Smooth muscle cell (in vitro differentiated cells): ENCODE data around the gene NTRK3. TPM values are rescaled to one million over a fixed set of nuclear protein-coding genes. Genes with fewer than 3 reads are reported as not detected.

ENCODE experiments used
- DNase-seq: peaks from one replicate; lab custom pipeline; 2025; ENCODE audit not compliant: unreplicated experiment; lab: John Stamatoyannopoulos, UW
- H2AFZ ChIP-seq: fragments of 200-600 bp; sonication (generic); 2 replicates; pipeline ENCODE4 v1.6.0; 2016; ENCODE audit warnings: antibody characterized with exemption, low read depth, mild to moderate bottlenecking
- H3F3A ChIP-seq: fragments of 200-600 bp; sonication (generic); 2 replicates; pipeline ENCODE4 v1.6.0; 2017; ENCODE audit warnings: antibody characterized with exemption, low read depth
- H3K27ac ChIP-seq: fragments of 200-600 bp; sonication (generic); 2 replicates; pipeline ENCODE4 v1.5.1; 2016; ENCODE audit warnings: low read depth, mild to moderate bottlenecking
- H3K27me3 ChIP-seq: fragments of 200-600 bp; sonication (generic); 2 replicates; pipeline ENCODE4 v1.6.1; 2016; ENCODE audit warnings: low read depth, mild to moderate bottlenecking
- H3K36me3 ChIP-seq: fragments of 200-600 bp; sonication (generic); 2 replicates; pipeline ENCODE4 v1.5.1; 2016; ENCODE audit warnings: low read depth
- H3K4me1 ChIP-seq: fragments of 200-600 bp; sonication (generic); 2 replicates; pipeline ENCODE4 v1.5.1; 2016; ENCODE audit warnings: low read depth
- H3K4me2 ChIP-seq: fragments of 200-600 bp; sonication (generic); 2 replicates; pipeline ENCODE4 v1.6.0; 2016; ENCODE audit warnings: mild to moderate bottlenecking
- H3K4me3 ChIP-seq: fragments of 200-600 bp; sonication (generic); 2 replicates; pipeline ENCODE4 v1.5.1; 2016; ENCODE audit warnings: mild to moderate bottlenecking
- H3K79me2 ChIP-seq: fragments of 200-600 bp; sonication (generic); 2 replicates; pipeline ENCODE4 v1.6.0; 2016; ENCODE audit warnings: low read depth, mild to moderate bottlenecking
- H3K9ac ChIP-seq: fragments of 200-600 bp; sonication (generic); 2 replicates; pipeline ENCODE4 v1.6.0; 2016; ENCODE audit warnings: low read depth
- H3K9me3 ChIP-seq: fragments of 200-600 bp; sonication (generic); replicated peaks from 2 replicates; pipeline ENCODE4 v1.5.1; 2016; ENCODE audit warnings: low read depth
- H4K20me1 ChIP-seq: fragments of 200-600 bp; sonication (generic); 2 replicates; pipeline ENCODE4 v1.6.0; 2016; ENCODE audit warnings: low read depth
- CTCF ChIP-seq: fragments of 200-600 bp; sonication (generic); IDR thresholded peaks from 2 replicates; pipeline ENCODE4 v1.5.1; 2017; ENCODE audit warnings: borderline replicate concordance, mild to moderate bottlenecking, antibody characterized with exemption; ENCODE audit not compliant: insufficient read depth, poor library complexity, severe bottlenecking
- whole genome bisulfite sequencing: methylation state at CpG from one replicate; pipeline ENCODE4 v1.1.7; 2016; ENCODE audit warnings: low lambda C conversion rate; 5-methylcytosine and 5-hydroxymethylcytosine counted together
- polyA plus RNA-seq: library from polyadenylated mRNA; unstranded; fragments of >200 nt; fragmentation: Nextera tagmentation; extraction: Ambion mirVana; gene quantifications from 2 replicates; pipeline ENCODE4 v1.2.1, GENCODE V29; 2016
- total RNA-seq: library from RNA; depleted of rRNA; stranded (reverse); fragments of >200 nt; gene quantifications from 2 replicates; pipeline ENCODE4 v1.2.3, GENCODE V29; 2014

The NTRK3 gene
- total and polyA plus RNA-seq, 2 experiments from 2014 or later, result 3.3 to 3.5 TPM

DNA sequence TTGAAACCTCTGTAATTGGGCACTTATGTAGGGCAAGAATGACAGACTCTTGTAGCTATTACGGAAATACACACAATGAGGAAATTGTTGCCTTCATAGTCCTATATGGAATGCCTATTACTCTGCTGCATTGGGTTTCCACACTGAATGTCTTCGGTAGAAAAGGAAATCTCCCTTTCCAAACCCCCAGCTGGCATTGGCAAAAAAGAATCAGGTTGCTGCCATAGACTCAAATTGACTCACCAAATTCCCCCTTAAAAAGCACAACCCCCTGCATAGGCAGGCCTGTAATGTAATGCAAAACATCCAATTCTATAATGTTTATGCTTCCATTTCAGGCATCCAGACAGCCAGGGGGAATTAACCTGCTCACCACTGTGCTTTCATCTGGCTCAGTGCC, 44.8 kb upstream of the NTRK3 start:
- Histone ChIP-seq H4K20me1 (no peaks in the 10 kb centered on the region), H3K9ac (no peak overlapping the region), H3F3A (no peaks in the 10 kb centered on the region), H3K4me2 (no peak overlapping the region), H3K4me3 (no peak overlapping the region), H3K9me3 (no peaks in the 10 kb centered on the region), H3K36me3 (no peaks in the 10 kb centered on the region), H3K27ac (no peak overlapping the region), H3K79me2 (no peaks in the 10 kb centered on the region), H2AFZ (no peak overlapping the region), H3K4me1 (no peaks in the 10 kb centered on the region), H3K27me3 (peaks cover 32% of the 10 kb centered on the region)
- TF ChIP-seq CTCF, result no peak
- WGBS, result 88% methylated on average over 2 of the region's 2 CpGs
- DNase-seq, result no peak

GRCh38 chr15:88300861-88301260, 44.3 kb upstream of the NTRK3 start:
- WGBS, result 84% methylated on average over 4 of the region's 4 CpGs

GRCh38 chr15:88300089-88300488, 43.5 kb upstream of the NTRK3 start:
- Histone ChIP-seq H4K20me1 (no peaks in the 10 kb centered on the region), H3K9ac (no peak overlapping the region), H3K27me3 (peaks cover 44% of the 10 kb centered on the region), H3K36me3 (no peaks in the 10 kb centered on the region), H3K9me3 (no peaks in the 10 kb centered on the region), H2AFZ (no peak overlapping the region), H3K4me2 (no peak overlapping the region), H3K27ac (no peak overlapping the region), H3K4me3 (no peak overlapping the region), H3F3A (no peaks in the 10 kb centered on the region), H3K79me2 (no peaks in the 10 kb centered on the region), H3K4me1 (no peaks in the 10 kb centered on the region)
- DNase-seq, result no peak
- WGBS, result 82% methylated on average over 8 of the region's 8 CpGs
- TF ChIP-seq CTCF, result no peak

More at GRCh38 chr15:88300861-88301260, 44.3 kb upstream of the NTRK3 start:
- no peaks in the 10 kb centered on the region for H3K4me1 ChIP-seq
- no peak overlapping the region for H3K9ac ChIP-seq
- no peaks in the 10 kb centered on the region for H3K36me3 ChIP-seq
- H3K27ac ChIP-seq, result no peak overlapping the region
- H3K4me3 ChIP-seq, result no peak overlapping the region
- no peak overlapping the region for H3K4me2 ChIP-seq
- no peaks in the 10 kb centered on the region for H4K20me1 ChIP-seq
- no peak overlapping the region for H2AFZ ChIP-seq
- no peaks in the 10 kb centered on the region for H3K9me3 ChIP-seq
- H3F3A ChIP-seq, result no peaks in the 10 kb centered on the region
- H3K79me2 ChIP-seq, result no peaks in the 10 kb centered on the region
- peaks cover 37% of the 10 kb centered on the region for H3K27me3 ChIP-seq
- TF ChIP-seq CTCF, result no peak
- DNase-seq, result no peak

DNA sequence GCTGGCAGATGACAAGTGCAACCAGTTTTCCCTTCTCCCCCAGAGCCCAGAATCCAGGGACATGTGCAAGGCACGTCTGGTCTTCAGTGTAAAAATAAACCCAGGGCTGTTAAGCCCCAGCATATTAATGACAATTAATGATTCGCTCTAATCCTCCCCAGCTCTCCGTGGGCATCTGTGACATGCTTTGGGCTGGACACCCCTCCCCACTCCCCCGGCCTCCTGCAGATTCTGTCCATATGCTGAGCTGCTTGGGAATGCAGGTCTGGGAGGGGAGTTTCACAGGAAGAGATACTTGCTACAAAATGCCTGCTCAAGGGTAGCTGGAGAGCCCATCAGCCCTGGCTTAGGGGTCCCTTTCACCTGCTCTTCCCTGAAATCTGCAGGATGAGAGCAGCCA, 43.0 kb upstream of the NTRK3 start:
- no peak overlapping the region for H3K4me2 ChIP-seq
- no peaks in the 10 kb centered on the region for H3K4me1 ChIP-seq
- TF ChIP-seq CTCF, result no peak
- no peak for DNase-seq
- no peaks in the 10 kb centered on the region for H3K9me3 ChIP-seq
- H3F3A ChIP-seq, result no peaks in the 10 kb centered on the region
- no peak overlapping the region for H2AFZ ChIP-seq
- H3K4me3 ChIP-seq, result no peak overlapping the region
- H3K79me2 ChIP-seq, result no peaks in the 10 kb centered on the region
- H3K27me3 ChIP-seq, result peaks cover 47% of the 10 kb centered on the region
- no peak overlapping the region for H3K27ac ChIP-seq
- WGBS, result 61% methylated on average over 4 of the region's 4 CpGs
- no peaks in the 10 kb centered on the region for H4K20me1 ChIP-seq
- no peaks in the 10 kb centered on the region for H3K36me3 ChIP-seq
- no peak overlapping the region for H3K9ac ChIP-seq
